Endothelial cell (in vitro differentiated cells): ENCODE data around the gene FARS2. TPM values are rescaled to one million over a fixed set of nuclear protein-coding genes. Genes with fewer than 3 reads are reported as not detected.

ENCODE experiments used
- DNase-seq: peaks from one replicate; pipeline ENCODE4 v3.0.0; 2021; ENCODE audit warnings: low spot score
- H3K27ac Mint-ChIP-seq: one replicate; pipeline ENCODE4 v1.8.0; 2021; ENCODE audit warnings: mixed read lengths, inconsistent platforms; ENCODE audit not compliant: unreplicated experiment
- H3K27me3 Mint-ChIP-seq: one replicate; pipeline ENCODE4 v1.8.0; 2021; ENCODE audit warnings: mild to moderate bottlenecking, moderate library complexity, mixed read lengths, inconsistent platforms; ENCODE audit not compliant: unreplicated experiment
- H3K36me3 Mint-ChIP-seq: one replicate; pipeline ENCODE4 v1.8.0; 2021; ENCODE audit warnings: mild to moderate bottlenecking, low read depth, mixed read lengths, inconsistent platforms; ENCODE audit not compliant: unreplicated experiment
- H3K4me1 Mint-ChIP-seq: one replicate; pipeline ENCODE4 v1.8.0; 2021; ENCODE audit warnings: mild to moderate bottlenecking, mixed read lengths, inconsistent platforms; ENCODE audit not compliant: unreplicated experiment
- H3K4me3 Mint-ChIP-seq: one replicate; pipeline ENCODE4 v1.8.0; 2021; ENCODE audit warnings: mild to moderate bottlenecking, mixed read lengths, inconsistent platforms; ENCODE audit not compliant: unreplicated experiment
- H3K9me3 Mint-ChIP-seq: one replicate; pipeline ENCODE4 v1.8.0; 2021; ENCODE audit warnings: mixed read lengths, inconsistent platforms; ENCODE audit not compliant: unreplicated experiment
- total RNA-seq: library from RNA; stranded (reverse); fragmentation: NEBNext Ultra II Directional; extraction: Animal tissue kit (Norgen Biotek cat#: 25700); gene quantifications from one replicate; pipeline ENCODE4 v1.2.1, GENCODE V29; 2021; ENCODE audit not compliant: unreplicated experiment
- TF ChIP-seq, protein P1 (sequence below): fragments of 200-600 bp; sonication (generic); IDR thresholded peaks from one replicate; pipeline ENCODE4 v1.5.0; 2021; ENCODE audit warnings: antibody characterized with exemption; ENCODE audit not compliant: unreplicated experiment

FARS2 gene
- total RNA-seq, 1 donor from 2014 or later, result 17.8 TPM

DNA sequence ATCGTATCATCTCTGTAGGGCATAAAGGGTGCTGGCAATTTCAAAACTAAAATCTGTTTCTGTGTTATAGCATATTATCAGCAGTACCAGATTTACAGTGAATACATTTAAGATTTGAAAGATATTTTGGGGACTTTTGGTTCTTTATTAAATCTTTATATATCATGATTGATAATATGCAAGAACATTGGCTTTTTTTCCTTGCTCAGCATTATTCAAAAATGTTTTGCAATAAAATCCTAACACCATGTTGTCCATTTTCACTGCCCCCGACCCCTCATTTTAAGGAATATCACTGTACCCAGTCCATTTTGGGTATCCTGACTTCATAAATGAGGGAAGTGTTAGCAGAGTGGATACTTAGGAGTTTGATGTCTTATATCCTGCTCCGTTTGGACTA lies 16.3 kb downstream of the FARS2 start:
- Mint-ChIP-seq H3K27me3 (no peaks in the 10 kb centered on the region), H3K9me3 (no peaks in the 10 kb centered on the region), H3K36me3 (no peaks in the 10 kb centered on the region), H3K4me1 (peaks cover 8% of the 10 kb centered on the region), H3K27ac (no peak overlapping the region), H3K4me3 (no peak overlapping the region)
- TF ChIP-seq, protein P1, sequence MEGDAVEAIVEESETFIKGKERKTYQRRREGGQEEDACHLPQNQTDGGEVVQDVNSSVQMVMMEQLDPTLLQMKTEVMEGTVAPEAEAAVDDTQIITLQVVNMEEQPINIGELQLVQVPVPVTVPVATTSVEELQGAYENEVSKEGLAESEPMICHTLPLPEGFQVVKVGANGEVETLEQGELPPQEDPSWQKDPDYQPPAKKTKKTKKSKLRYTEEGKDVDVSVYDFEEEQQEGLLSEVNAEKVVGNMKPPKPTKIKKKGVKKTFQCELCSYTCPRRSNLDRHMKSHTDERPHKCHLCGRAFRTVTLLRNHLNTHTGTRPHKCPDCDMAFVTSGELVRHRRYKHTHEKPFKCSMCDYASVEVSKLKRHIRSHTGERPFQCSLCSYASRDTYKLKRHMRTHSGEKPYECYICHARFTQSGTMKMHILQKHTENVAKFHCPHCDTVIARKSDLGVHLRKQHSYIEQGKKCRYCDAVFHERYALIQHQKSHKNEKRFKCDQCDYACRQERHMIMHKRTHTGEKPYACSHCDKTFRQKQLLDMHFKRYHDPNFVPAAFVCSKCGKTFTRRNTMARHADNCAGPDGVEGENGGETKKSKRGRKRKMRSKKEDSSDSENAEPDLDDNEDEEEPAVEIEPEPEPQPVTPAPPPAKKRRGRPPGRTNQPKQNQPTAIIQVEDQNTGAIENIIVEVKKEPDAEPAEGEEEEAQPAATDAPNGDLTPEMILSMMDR, result no peak
- DNase-seq, result no peak

DNA sequence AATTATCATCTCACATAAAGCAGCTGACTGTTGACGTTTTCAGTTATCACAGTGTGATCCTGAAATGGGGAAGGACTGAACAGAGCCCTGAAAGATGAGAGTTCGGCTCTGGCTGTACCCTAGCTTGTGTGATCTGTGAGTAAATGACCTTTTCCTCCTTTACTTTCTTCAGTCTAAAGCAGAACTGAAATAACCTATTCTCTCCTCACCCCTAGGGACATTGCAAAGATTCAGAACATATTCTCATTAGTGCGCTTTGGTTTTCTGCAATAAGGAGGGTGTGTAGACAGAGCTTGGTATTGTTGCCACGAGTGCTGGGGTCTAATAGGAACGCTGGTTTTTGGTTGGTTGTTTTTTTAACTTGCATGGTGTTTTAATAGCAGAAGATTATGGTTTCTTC lies 16.7 kb downstream of the FARS2 start:
- Mint-ChIP-seq H3K27me3 (no peaks in the 10 kb centered on the region), H3K4me1 (peaks cover 8% of the 10 kb centered on the region), H3K4me3 (no peak overlapping the region), H3K36me3 (no peaks in the 10 kb centered on the region), H3K9me3 (no peaks in the 10 kb centered on the region), H3K27ac (no peak overlapping the region)
- TF ChIP-seq, protein P1, result no peak
- DNase-seq, result no peak

DNA sequence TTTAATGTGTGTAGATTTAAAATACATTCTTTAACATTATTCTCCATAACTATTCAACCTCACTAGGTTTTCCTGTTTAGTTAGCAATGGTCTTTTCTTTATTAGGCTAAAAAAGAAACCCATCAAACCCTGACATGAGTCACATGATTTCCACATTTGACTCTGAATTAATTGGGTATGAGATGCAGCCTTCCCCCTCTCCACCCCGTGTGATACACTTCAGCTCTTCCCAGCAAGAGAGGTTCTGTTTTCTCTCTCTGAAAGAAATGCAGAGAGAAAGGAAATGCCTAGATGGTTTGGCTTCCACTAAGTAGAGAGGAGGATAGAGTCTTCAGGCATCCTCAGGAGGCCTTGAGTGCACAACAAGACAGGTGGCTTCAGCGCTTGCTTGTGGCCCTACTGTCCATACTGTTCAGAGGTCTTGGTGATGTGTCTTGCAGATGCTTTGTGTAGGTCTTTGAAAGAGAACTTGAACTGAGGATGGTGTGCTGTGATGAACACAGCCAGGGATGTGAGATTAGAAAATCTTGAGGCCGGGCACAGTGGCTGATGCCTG lies 17.3 kb downstream of the FARS2 start:
- no peaks in the 10 kb centered on the region for H3K9me3 Mint-ChIP-seq
- TF ChIP-seq, protein P1, result no peak
- H3K4me3 Mint-ChIP-seq, result no peak overlapping the region
- H3K36me3 Mint-ChIP-seq, result no peaks in the 10 kb centered on the region
- peaks cover 8% of the 10 kb centered on the region for H3K4me1 Mint-ChIP-seq
- no peak for DNase-seq
- H3K27me3 Mint-ChIP-seq, result no peaks in the 10 kb centered on the region
- H3K27ac Mint-ChIP-seq, result no peak overlapping the region

DNA sequence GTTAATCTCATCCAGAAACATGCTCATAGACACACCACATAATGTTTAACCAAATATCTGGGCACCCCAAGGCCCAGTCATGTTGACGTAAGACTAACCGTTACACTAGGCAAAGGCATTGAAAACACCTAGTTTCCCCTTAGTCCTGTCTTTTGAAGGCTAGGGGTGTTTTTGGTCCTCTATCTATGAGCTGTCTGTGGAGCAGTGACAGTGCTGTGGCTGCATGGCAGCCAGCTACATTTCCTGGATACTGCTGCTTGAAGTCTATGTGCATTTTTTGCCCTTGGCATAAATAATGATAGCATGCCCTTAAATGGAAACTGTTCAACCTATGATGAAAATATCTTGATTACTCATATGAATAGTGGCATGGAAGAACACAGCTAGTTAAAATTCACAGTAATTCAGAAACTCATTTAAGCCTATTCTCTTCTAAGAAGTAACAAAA lies 18.6 kb downstream of the FARS2 start:
- H3K27ac Mint-ChIP-seq, result no peak overlapping the region
- DNase-seq, result no peak
- peaks cover 8% of the 10 kb centered on the region for H3K4me1 Mint-ChIP-seq
- TF ChIP-seq, protein P1, result no peak
- H3K27me3 Mint-ChIP-seq, result peaks cover under 1% of the 10 kb centered on the region
- no peaks in the 10 kb centered on the region for H3K9me3 Mint-ChIP-seq
- no peaks in the 10 kb centered on the region for H3K36me3 Mint-ChIP-seq
- no peak overlapping the region for H3K4me3 Mint-ChIP-seq

DNA sequence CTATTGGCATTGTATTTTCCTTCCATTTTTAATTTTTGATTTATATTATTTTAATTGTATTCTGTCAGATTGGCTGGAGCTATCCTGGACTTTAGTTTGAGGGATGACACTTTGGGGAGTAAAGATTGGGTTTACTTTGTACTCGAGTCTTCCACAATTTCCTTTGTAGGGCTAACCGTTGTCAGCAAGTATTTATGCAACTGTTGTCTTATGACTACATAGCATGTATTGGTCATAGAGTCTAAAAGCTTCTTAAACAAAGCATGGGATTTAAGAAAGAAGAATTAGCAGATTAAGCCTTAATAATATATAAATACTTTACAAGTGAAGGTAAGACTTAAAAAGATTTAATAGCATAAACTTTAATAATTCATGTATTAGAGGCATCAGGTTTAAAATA lies 19.6 kb downstream of the FARS2 start:
- Mint-ChIP-seq H3K9me3 (no peaks in the 10 kb centered on the region), H3K27me3 (peaks cover 3% of the 10 kb centered on the region), H3K36me3 (no peaks in the 10 kb centered on the region), H3K27ac (no peak overlapping the region), H3K4me1 (peaks cover 6% of the 10 kb centered on the region), H3K4me3 (no peak overlapping the region)
- TF ChIP-seq, protein P1, result no peak
- no peak for DNase-seq
